NK-92 treated with Interleukin-12 subunit alpha and Interleukin-12 subunit beta, amount 100 ng/mL, for 24 hours (cell line): ENCODE results near the gene CPM.

ENCODE experiments used
- DNase-seq: peaks from one replicate; lab custom pipeline; 2025; lab: John Stamatoyannopoulos, UW

The CPM gene

DNA sequence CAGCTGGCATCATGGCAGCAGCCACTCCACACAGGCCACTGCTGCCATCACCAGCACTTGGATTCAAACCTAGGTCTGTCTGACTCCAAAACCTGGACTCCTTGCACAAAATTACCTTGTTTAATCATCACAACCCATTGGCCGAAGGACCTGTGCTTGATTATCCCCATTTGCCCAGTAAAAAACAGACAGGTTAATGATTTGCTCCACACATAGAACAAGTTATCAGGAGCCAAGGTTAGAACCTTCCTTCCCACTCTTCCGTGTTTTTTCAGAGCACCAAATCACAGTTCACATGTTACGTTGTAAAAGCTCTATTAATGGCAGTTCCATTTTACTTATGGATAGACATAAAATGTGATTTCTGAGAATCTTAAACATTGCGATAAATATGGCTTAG lies 23.5 kb upstream of the CPM start:
- DNase-seq: no peak

DNA sequence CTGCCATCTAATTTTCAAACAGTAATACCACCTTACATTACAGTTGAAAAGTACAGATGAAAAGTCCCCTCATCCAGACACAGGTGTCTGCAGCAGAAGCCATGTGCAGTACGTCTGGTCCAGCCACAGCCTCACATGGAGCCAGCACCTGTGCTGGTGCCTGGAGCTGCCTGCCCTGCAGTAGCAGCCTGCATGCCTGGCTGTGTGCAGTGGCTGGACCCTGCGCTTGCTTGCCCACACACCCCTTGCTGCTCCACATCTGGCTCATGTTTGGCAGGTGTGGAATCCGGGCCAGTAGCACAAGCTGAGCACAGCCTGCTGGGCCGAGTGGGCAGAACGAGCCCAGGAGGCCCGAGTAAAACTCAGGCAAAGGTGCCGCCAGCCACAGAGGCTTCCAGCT lies 21.8 kb upstream of the CPM start:
- DNase-seq: no peak

DNA sequence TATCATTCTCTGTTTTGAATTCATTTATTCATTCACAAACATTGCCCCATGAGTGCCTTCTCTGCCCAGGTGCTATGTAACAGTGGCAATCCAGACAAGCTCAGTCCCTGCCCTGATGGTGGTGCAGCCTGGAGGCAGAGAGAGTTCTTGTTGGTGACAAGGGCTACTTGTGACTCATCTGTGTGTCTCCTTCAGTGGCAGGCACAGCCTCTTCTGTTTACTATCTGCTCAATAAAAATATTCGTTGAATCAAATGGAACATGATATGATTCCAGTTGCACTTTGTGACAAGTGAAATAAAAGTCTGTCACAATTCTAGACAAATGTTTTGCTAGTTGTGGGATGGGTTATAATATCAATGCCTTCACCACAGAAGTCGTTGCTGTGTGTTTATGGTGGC lies 20.6 kb upstream of the CPM start:
- DNase-seq: no peak

DNA sequence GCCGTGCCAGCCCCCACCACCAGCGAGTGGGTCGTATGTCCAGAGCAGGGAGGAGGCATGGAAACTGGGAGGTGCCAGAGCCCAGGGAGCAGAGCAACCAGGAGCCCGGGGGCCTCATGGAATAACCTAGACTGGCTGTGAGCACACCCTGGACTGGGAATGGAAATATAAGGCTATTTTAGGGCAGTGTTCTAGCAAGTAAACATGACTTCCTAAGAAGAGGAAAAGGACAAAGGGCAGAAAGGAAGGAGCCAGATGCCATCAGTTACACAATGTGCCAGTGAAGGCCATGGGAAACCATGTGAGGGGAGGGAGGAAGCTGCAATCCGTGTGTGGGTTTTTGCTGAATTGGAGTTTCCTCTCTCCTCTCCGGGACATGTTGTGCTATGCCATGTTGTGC lies 18.7 kb upstream of the CPM start:
- DNase-seq: no peak

DNA sequence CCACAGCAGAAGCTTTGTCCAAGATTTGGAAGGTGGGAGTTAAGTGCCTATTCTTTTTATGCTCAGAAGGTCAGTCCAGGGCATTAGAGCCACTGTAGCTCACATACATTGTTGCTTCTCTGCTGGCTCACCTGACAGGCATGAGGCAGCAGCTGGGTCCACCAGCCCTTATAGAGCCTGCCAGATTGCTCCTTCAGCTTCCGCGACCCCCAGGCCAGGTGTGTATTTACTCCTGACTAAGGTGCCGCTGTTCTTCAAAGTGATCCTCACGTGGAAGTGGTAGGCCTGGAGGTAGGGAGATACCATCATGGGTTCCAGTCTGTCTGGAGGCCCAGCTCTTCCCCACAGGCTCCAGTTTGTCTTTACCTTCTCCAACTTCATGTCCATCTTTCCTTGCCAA lies 17.5 kb upstream of the CPM start:
- no peak for DNase-seq

DNA sequence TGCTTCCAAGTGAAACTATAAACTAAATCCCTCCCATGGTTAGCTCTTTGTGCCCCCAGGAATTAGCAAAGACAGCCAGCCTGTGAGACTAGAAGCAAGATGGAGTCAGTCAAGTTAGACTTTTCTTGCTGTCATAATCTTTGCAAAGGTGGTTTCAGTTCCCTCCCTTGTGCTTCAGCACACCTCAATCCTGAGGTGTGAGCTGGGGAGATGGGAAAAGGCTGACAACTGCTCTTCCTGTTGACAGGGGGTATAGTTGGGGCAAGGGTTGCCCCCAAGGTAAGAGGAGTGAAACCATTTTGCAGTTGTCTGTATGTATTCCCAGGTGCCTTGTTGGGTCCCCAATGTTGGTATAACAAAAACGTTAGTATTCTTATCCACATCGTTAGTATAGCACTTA lies 12.3 kb upstream of the CPM start:
- no peak for DNase-seq

DNA sequence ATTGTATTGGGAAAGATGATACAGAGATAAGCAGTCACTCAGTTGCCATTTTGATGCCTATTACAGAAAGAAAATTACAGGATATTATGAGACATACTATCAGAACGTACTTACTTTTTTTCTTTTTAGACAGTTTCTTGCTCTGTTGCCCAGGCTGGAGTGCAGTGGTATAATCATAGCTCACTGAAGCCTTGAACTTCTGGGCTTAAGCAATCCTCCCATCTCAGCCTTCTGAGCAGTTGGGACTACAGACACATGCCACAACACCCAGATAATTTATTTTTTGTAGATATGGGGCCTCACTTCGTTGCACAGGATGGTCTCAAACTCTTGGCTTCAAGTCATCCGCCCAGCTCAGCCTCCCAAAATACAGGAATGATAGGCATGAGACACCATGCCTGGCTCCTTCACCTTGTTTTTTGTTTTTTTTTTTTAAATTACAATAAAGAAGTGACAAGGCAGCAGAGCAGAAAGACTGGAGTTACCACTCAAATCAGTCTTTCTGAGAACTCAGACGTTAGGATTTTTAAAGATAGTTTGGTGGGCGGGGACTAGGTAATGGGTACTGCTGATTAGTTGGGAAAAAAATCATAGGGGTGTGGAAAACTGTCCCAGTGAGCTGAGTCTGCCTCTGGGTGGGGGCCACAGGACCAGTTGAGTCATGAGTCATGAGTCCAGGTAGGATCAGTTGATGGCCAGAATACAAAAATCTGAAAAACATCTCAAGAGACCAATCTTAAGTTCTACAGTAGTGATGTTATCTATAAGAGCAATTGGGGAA lies 11.5 kb upstream of the CPM start:
- DNase-seq: no peak

DNA sequence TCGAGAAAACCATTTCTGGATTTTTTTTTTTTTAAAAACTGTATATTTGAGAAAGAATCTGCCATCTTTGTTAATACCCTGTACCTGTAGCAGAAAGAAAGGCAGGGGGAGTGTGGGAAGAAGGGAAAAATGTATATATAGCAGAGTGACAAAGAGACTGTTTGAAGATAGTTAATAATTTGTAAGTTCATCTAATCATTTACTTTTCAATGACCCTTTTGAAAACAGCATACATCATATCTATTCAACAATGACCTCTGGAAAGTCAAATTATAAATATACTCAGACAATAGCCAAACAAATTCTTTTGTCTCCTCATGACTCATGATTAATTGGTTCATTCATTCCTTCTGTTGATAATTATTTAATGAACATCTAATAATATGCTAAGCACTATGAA lies 10.9 kb upstream of the CPM start:
- DNase-seq: no peak

DNA sequence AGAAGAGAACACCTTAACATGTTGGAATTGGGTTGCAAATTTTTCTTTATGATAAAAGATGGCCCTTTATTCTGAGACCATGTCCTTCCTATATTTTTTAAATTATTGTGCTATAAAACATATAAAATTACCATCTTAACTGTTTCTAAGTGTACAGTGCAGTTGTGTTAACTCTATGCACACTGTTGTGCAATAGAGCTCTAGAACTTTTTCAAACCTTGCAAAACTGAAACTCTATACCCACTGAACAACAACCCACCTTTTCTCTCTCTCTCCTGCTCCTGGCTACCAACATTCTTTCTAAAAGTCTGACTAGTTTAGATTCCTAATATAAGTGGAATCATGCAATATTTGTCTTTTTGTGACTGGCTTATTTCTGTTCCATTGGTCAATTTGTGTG lies 7.8 kb upstream of the CPM start:
- no peak for DNase-seq

DNA sequence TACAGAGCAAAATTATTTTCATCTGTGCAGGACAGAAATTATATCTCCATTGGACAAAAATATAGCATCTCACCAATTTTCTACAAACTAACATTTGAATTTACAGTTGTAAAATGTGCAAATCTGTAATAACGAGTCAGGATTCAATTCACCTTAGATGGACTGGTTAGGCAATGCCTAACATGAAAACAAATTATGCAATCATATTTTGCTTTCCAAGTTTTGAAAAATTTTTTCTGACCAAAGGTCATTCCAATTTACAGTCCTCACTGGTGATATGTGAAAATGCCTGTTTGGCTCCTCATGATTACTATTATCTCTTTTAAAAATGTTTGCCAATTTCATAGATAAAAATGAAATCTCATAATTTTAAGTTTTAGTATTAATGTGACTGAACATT lies 6.5 kb upstream of the CPM start:
- DNase-seq: no peak

DNA sequence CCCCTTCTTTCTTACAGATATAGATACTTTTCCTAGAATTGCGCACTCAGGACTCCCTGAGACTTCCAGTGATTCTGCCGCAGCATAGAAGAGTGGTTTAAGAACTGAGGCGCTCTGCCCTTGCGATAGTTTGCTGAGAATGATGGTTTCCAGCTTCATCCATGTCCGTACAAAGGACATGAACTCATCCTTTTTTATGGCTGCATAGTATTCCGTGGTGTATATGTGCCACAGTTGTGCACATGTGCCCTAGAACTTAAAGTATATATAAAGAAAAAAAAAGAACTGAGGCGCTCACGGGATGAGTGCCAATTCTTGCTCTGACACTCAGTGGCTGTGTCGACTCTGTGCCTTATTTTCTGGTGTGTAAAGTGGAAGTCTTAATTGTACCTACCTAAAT lies 1.4 kb upstream of the CPM start:
- DNase-seq: no peak

DNA sequence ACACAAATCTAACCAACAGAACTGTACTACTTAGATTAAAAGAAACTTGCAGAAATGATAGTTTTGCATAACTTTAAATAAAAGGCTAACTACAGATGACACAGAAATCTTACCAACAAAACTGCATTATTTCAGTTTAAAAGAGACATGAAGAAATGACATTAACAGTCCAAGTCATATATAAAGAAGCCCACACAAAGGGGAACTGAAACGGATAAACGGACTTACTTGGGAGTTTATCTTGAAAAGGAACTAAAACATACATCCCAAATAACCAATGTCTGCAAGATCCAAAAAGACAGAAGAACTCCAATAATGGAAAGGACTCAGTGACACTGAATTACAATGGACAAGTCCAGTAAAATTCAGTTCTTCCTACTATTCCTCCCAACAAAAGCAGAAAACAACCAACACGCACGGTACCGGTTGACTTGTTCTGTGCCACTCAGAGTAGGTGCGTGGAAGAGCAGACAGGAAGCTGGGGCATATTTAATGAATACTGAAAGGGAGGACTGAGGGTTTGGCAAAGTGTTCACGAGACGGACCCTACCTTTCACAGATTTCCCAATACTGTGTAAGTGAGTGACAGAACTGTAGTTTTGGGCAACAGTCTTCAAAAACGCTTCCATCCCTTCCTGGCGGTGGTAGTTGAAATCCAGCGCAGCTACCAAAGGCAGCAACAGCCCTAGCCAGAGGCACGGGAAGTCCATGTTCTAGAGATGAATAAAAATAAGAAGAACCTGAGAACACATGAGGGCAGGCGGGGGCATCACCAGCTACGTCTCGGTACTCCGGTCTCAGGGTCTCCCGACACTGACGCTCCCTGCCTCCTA lies 627 bp downstream of the CPM start:
- no peak for DNase-seq

DNA sequence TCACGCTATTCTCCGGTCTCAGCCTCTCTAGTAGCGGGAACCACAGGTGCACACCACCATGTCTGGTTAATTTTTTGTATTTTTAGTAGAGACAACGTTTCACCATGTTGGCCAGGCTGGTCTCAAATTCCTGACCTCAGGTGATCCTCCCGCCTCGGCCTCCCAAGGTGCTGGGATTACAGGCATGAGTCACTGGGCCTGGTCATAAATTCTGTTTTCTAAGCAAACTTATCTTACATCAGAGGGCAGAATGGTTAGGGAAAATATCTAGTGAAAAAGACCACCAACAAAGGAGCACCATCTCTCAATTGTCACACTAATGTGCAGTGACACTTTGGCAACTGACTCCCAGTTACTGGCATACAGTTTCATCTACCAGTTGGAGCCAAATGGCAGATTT lies 2.8 kb downstream of the CPM start:
- no peak for DNase-seq

DNA sequence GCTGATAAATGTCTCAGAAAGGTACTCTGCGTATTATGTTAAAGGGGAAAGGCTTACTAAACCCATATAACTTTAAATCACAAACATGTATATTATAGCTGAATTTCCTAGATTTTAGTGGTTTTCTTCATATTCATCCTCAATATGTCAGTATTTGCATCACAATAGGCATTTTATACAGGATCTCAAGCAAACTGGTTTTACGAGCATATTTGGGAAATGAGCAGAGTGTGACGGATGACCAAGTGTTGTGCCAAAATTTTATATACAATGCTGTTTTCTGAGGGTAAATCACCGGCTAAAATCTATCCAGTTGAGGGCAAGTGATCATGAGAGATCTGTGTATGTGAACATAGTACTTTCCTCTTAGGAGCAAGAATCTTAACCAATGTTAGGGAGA lies 8.4 kb downstream of the CPM start:
- no peak for DNase-seq

DNA sequence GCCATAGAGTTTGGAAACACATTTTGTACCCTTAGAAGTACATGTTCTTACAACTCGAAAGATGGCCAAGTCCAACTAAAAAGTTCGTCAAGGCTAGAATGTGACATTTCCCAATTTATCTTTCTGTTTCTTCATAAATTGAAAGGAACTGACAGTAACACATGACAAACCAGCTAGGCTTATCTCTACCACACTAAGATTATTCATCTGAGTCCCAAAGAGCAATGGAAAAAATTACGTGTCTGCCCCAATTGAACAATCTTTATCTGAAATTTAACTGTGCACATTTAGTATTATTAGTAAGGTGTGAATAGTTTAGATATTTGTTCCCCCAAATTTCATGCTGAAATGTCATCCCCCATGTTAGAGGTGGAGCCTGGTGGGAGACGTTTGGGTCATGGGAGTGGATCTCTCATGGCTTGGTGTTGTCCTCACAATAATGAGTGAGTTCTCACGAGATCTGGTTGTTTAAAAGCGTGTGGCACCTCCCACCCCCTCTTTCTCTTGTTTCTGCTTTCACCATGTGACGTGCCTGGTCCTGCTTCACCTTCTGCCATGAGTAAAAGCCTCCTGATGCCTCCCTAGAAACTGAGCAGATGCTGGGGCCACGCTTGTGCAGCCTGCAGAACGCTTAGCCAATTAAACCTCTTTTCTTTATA lies 13.3 kb downstream of the CPM start:
- no peak for DNase-seq

DNA sequence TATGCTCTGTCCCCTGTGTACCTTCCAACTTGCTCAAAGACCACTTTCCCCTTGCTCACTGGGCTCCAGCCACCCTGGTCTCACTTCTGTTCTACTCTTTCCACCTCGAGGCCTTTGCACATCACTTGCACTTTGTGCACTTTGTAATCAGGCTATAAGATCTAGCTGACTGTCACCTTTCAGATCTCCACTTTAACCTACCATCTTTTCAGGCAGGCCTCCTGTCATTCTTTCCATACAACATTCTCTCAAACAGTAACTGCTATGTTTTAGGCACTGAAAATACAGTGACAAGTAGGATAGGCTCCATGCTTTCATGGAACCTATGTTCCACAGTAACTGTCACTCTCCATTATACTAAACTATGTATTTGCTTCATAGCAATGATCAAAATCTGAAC lies 14.0 kb downstream of the CPM start:
- no peak for DNase-seq

DNA sequence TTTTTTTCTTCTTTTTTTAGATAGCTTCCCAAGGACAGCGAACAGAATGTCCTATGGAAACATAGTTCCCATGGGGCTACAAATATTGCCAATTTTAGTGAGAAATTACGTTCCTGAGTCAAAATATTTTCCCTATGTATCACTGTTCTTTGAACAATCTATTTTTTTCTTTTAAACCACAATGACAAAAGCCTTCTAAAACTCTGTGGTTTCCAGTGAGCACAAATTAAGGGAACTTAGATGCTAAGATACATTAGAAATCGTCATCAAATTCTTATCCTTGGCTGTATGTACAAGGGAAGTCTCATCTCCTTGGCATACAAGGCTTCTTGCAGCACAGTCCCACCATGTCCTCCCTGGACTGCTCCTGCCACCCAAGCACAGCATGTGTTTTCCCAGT lies 17.9 kb downstream of the CPM start:
- DNase-seq: no peak

DNA sequence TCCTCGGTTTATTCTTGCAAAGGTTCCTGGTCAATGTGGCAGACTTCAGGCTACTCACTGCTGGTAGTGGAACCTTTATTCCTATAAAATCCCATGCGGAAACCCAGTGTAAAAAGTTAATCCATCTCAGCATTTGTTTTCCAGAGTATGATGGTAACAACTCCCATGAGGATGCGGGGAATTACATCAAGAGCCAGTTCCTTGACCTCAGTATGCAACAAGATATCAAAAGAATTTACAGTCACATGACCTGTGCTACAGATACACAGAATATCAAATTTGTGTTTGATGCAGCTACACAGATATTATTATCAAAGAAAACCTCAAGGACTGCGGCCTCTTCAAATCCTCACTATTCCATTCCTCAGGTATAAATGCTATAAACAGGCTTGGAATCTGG lies 19.3 kb downstream of the CPM start:
- DNase-seq: no peak

DNA sequence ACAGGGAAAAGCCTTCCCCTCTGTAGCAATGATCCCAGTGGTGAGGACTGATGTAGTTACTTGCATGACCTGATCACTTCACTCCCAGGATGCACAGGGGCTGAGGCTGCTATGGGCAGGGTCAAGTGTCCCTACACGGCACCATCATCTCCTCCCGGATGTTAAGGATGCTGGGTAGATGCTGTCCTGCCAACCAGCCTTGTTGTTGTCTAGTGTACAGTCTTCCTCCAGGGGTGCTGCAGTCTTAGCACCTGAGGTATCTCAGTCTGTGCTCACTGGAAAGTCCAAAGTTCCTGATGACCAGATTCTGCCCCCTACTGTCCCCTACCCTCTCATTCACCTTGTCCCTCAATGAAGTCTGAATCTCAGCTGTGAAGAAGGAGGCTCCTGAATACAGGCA lies 20.1 kb downstream of the CPM start:
- DNase-seq: no peak

DNA sequence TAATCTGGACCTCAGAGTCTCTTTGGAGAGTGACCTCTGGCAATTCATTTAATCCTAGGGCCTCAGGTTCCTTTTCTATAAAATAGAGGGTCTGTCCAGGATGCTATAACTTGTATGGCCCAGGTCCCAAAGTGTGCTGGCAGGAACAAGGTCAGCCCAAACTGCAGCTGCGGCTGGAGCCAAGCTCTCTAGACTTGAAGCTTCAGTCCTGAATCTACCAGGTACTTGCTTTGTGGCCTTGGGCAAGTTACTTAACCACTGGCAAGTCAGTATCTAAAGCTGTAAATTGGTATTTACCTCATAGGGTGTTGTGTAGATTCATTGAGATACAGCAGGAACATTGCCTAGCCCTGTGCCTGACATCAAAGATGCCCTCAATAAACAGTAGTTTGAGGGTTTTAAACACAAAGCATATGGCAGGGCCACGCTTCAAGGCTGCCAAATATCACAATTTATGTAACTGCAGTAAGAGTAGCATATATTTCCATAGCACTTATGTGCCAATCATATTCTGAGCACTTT lies 21.7 kb downstream of the CPM start:
- DNase-seq: no peak

DNA sequence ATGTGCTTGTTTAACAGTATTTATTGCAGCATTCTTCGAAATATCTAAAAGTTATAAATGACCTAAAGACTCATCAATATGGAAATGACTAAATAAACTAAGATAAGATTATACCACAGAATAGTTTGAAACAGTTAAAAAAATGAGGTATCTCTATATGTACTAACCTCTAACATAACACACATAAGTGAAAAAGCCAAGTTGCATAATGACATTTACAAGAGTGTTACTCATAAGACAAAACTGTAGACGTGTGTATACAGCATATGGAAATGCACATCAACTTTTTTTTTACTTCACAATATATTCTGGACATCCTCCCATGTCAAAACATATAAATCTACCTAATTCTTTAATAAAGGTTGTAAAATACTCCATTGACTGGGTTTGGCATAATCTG lies 22.8 kb downstream of the CPM start:
- DNase-seq: no peak

DNA sequence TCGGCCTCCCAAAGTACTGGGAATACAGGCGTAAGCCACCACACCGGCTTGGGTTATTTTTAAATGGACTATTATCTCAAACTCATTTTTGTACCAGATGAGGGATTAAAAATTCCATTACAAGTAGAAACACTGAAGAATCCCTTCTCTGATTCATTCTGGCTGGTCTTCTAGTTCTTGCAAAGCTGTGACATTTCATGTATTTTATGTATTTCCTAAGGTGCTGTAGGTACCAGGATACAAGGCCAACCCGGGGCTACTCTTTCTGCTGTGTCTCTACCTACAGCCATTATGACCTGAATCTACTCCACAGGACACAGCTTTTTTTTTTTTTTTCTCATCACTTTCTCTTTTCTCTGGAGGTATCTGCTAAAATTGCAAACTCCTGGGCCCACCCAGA lies 24.9 kb downstream of the CPM start:
- no peak for DNase-seq

DNA sequence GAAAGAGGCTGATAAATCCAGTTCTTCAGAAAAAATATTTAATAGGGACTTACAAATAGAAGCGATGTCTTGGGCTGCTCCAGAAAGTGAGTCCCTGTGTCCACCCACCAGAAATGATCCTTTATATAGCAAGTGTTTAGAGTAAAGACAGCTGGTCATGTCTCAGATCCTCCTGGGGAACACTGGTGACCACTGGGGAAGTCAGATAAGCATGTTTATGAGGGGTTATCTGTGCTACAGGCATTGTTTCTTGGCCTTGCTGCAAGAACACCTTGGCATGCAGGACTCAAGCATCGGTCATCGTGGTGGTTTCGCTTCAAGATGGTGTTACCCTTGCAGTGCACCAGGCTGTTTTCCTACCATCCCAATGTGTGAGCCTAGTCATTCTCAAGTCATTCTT lies 27.2 kb downstream of the CPM start:
- no peak for DNase-seq
